Esophagus squamous epithelium (tissue), 5 donors: ENCODE measurements around the gene G0S2. TPM values are rescaled to one million over a fixed set of nuclear protein-coding genes. Genes with fewer than 3 reads are reported as not detected.

ENCODE experiments used
- DNase-seq: peaks from one replicate; lab custom pipeline; 2025; lab: John Stamatoyannopoulos, UW
- H3K27ac ChIP-seq, 4 donors: fragments of 200-600 bp; sonication (generic); one replicate each; pipeline ENCODE4 v1.5.1; 2016 to 2019; ENCODE audit warnings: mild to moderate bottlenecking in 1 of 4
- H3K27me3 ChIP-seq, 4 donors: fragments of 200-600 bp; sonication (generic); 1 replicate in 3 of 4; 2 replicates in 1 of 4; pipeline versions ENCODE4 v1.5.1 to v1.6.0; 2017 to 2021; ENCODE audit warnings: antibody characterized with exemption in 1 of 4
- H3K36me3 ChIP-seq, 3 donors: fragments of 200-600 bp; sonication (generic); one replicate each; pipeline ENCODE4 v1.5.1; 2016 to 2019
- H3K4me1 ChIP-seq, 3 donors: fragments of 200-600 bp; sonication (generic); one replicate each; pipeline ENCODE4 v1.5.1; 2017 to 2019
- H3K4me3 ChIP-seq, 4 donors: fragments of 200-600 bp; sonication (generic); 1 replicate in 3 of 4; 2 replicates in 1 of 4; pipeline ENCODE4 v1.5.1; 2016 to 2019; ENCODE audit warnings: mild to moderate bottlenecking in 2 of 4, moderate library complexity in 1 of 4
- H3K9me3 ChIP-seq, 3 donors: fragments of 200-600 bp; sonication (generic); one replicate each; pipeline ENCODE4 v1.5.1; 2016 to 2019
- POLR2A ChIP-seq, 4 donors: fragments of 450-650 bp; IDR thresholded peaks; one replicate each; pipeline ENCODE4 v1.6.1; 2017; ENCODE audit warnings: antibody characterized with exemption in 4 of 4, mild to moderate bottlenecking in 4 of 4, moderate library complexity in 3 of 4
- WGBS, 2 donors: methylation state at CpG; one replicate each; pipeline ENCODE4 v1.1.5; 2018; 5-methylcytosine and 5-hydroxymethylcytosine counted together
- intact Hi-C: fragments of 100-400 bp; cut with DNase I; formaldehyde crosslinking; loops from one replicate; pipeline ENCODE4 v1.15.0; 2022
- total RNA-seq, 4 donors: library from RNA; depleted of rRNA; stranded (reverse); fragments of >200 nt; gene quantifications; one replicate each; pipeline ENCODE4 v1.1.0, GENCODE V29; 2016
- TF ChIP-seq, protein P1 (sequence below), 6 experiments: fragments of 450-650 bp in 4 of 6; fragments of 200-600 bp in 2 of 6; sonication (generic) in 2 of 6; IDR thresholded peaks; one replicate each; pipeline ENCODE4 v1.5.1; 2016 to 2019; ENCODE audit warnings: antibody characterized with exemption in 6 of 6, mild to moderate bottlenecking in 4 of 6, moderate library complexity in 4 of 6
- donor health status: DM: yes; HTN: yes; CAD: no.

G0S2 gene
- total RNA-seq, 4 donors from 2014 or later = 6.7 to 25.2 (median 7.1) TPM

DNA sequence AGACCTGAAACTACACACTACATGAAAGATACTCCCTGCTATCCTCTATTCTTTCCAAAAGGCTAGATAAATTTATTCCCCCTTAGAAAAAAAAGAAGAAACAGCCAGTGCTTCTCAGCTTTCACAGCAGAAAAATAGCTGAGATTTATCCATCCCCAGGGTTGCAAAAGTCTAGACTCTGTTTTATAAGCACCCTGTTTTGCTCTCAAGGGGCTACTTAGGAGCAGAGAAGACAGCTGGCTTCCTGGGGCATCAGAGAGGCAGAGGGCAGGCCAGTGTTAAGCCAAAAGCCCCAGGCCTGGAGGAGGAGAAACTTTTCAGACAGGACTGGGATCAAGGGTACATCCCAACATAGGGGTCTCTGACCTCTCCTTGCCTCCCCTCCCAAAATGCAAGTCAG, 26.9 kb upstream of the G0S2 start:
- H3K9me3 ChIP-seq = no peaks in the 10 kb centered on the region
- intact Hi-C loops = no loop called here
- no peak for DNase-seq
- H3K4me1 ChIP-seq = peaks cover 36 to 100% (median 74%) of the 10 kb centered on the region in 3 donors
- no peaks in the 10 kb centered on the region for H3K27me3 ChIP-seq
- H3K36me3 ChIP-seq = no peaks in the 10 kb centered on the region
- peak overlapping the region in 3 of 4 donors; percentile 24 to 39 (median 30) for H3K4me3 ChIP-seq
- TF ChIP-seq, protein P1, sequence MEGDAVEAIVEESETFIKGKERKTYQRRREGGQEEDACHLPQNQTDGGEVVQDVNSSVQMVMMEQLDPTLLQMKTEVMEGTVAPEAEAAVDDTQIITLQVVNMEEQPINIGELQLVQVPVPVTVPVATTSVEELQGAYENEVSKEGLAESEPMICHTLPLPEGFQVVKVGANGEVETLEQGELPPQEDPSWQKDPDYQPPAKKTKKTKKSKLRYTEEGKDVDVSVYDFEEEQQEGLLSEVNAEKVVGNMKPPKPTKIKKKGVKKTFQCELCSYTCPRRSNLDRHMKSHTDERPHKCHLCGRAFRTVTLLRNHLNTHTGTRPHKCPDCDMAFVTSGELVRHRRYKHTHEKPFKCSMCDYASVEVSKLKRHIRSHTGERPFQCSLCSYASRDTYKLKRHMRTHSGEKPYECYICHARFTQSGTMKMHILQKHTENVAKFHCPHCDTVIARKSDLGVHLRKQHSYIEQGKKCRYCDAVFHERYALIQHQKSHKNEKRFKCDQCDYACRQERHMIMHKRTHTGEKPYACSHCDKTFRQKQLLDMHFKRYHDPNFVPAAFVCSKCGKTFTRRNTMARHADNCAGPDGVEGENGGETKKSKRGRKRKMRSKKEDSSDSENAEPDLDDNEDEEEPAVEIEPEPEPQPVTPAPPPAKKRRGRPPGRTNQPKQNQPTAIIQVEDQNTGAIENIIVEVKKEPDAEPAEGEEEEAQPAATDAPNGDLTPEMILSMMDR (IDR thresholded peaks at IDR 0.05) = no peak
- no peak for TF ChIP-seq POLR2A (IDR thresholded peaks at IDR 0.05)
- H3K27ac ChIP-seq = peak overlapping the region in 2 of 4 donors; percentile 88 to 90

DNA sequence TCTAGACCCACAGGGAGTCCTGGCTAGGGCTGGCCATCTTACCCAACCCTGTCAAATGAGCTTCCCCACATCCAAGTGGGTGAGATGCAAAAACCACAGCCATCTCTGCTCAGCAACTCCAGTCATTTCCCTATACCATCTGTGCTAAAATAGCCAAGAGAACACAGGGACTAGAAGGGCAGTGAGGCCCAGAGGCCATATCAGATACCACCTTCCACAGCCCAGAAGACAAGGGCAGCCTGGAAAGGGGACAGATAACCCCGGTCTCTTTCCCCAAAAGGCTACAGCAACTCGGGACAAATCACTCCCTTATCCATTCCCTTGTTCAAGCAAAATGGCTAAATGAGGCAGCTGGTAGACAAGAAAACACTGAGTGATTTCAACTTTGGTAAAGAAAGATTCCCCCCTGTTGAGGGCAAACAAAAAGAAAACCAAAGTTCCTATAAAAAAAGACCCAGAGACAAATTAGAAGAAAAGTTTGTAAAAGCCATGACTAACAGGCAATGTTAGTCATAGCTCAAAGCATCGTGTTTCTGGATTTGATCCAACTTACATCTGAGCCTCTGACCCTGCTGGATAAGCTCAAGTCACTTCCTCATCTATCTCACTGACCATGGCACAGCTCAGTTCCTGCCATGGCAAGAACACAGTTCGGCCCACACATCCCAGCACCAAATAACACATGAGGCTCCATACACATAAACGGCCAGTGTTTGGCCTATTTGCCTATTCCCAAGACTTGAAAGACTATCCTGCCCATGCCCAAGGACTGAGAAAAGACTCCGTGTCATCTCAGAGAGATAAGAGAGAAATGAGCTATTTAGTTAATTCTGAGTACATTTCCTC, 26.1 kb upstream of the G0S2 start:
- WGBS, 2 donors = 23 to 29% methylated on average over 6 of the region's 6 CpGs
- TF ChIP-seq, protein P1 (IDR thresholded peaks at IDR 0.05) = no peak
- TF ChIP-seq POLR2A (IDR thresholded peaks at IDR 0.05) = peak in 1 of 4 donors; percentile 13
- peak overlapping the region; percentile 75 to 90 (median 87) for H3K27ac ChIP-seq
- H3K4me3 ChIP-seq = peak overlapping the region in 3 of 4 donors; percentile 30 to 54 (median 39)
- intact Hi-C loops = no loop called here
- DNase-seq = no peak
- H3K9me3 ChIP-seq = no peaks in the 10 kb centered on the region
- no peaks in the 10 kb centered on the region for H3K36me3 ChIP-seq
- H3K4me1 ChIP-seq = peaks cover 28 to 100% (median 74%) of the 10 kb centered on the region in 3 donors
- no peaks in the 10 kb centered on the region for H3K27me3 ChIP-seq

DNA sequence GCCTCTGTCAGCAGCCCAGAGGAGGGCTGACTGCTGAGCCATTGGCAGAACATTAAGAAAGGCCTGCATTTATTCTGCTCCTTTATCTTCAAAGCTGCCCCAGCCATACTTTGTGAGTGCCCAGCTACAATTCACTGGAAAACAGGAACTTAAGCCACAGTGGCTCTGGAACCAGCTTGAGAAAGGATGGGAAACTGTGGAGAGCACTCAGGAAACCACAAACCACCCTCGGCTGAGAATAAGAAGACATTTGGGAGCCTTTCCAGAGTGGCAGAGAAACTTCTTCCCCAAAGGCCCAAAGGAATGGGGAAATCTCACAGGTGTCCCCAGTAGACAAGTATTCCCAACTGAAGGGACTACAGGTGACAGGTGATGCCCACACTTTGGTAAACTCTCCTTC, 24.8 kb upstream of the G0S2 start:
- intact Hi-C loops = no loop called here
- WGBS, 2 donors = 14 to 20% methylated on average over 1 of the region's 1 CpG
- Histone ChIP-seq H3K27ac (peak overlapping the region; percentile 79 to 90 (median 87)), H3K4me1 (peaks cover 26 to 100% (median 63%) of the 10 kb centered on the region in 3 donors), H3K27me3 (peaks cover 0 to 10% (median 0%) of the 10 kb centered on the region in 4 donors), H3K4me3 (peak overlapping the region; percentile 10 to 54 (median 34)), H3K9me3 (no peaks in the 10 kb centered on the region), H3K36me3 (no peaks in the 10 kb centered on the region)
- no peak for DNase-seq
- no peak for TF ChIP-seq POLR2A (IDR thresholded peaks at IDR 0.05)
- TF ChIP-seq, protein P1 (IDR thresholded peaks at IDR 0.05) = no peak

DNA sequence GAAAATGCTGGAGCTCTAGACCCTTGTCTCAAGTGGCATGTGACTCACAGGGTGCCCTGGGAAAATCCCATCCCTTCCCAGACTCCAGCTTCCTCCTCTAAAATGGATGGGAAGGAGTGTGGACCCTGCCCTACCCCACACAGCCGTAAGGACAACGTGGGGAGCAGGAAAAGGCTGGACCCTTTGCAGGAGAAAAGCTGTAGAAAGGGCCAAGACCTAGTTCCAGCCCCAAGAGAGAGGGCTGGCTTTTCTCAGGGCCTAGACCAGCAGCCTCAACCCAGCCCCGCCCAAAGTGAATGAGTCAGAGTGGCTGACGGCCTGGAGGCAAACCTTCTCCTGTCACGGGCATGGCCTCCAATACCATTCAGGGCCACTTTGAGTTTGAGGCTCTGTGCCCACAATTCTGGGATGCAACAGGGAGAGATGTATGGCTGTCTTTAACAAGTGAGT, 24.0 kb upstream of the G0S2 start:
- H3K9me3 ChIP-seq = no peaks in the 10 kb centered on the region
- TF ChIP-seq, protein P1 (IDR thresholded peaks at IDR 0.05) = no peak
- TF ChIP-seq POLR2A (IDR thresholded peaks at IDR 0.05) = peak in 1 of 4 donors; percentile 35
- 15% methylated on average over 5 of the region's 5 CpGs; no CpG with 5 or more reads in 1 of the 2 donors for WGBS, 2 donors
- peaks cover 0 to 15% (median 0%) of the 10 kb centered on the region in 4 donors for H3K27me3 ChIP-seq
- H3K27ac ChIP-seq = peak overlapping the region; percentile 79 to 90 (median 87)
- intact Hi-C loops = no loop called here
- peaks cover 26 to 100% (median 63%) of the 10 kb centered on the region in 3 donors for H3K4me1 ChIP-seq
- DNase-seq = no peak
- peak overlapping the region; percentile 10 to 54 (median 34) for H3K4me3 ChIP-seq
- H3K36me3 ChIP-seq = no peaks in the 10 kb centered on the region
